Smooth muscle cell (in vitro differentiated cells): ENCODE data around the gene KCNMB2. TPM values are rescaled to one million over a fixed set of nuclear protein-coding genes. Genes with fewer than 3 reads are reported as not detected.

Experiments used
- DNase-seq: peaks from one replicate; lab custom pipeline; 2025; ENCODE audit not compliant: unreplicated experiment; lab: John Stamatoyannopoulos, UW
- H2AFZ ChIP-seq: fragments of 200-600 bp; sonication (generic); 2 replicates; pipeline ENCODE4 v1.6.0; 2016; ENCODE audit warnings: antibody characterized with exemption, low read depth, mild to moderate bottlenecking
- H3F3A ChIP-seq: fragments of 200-600 bp; sonication (generic); 2 replicates; pipeline ENCODE4 v1.6.0; 2017; ENCODE audit warnings: antibody characterized with exemption, low read depth
- H3K27ac ChIP-seq: fragments of 200-600 bp; sonication (generic); 2 replicates; pipeline ENCODE4 v1.5.1; 2016; ENCODE audit warnings: low read depth, mild to moderate bottlenecking
- H3K27me3 ChIP-seq: fragments of 200-600 bp; sonication (generic); 2 replicates; pipeline ENCODE4 v1.6.1; 2016; ENCODE audit warnings: low read depth, mild to moderate bottlenecking
- H3K36me3 ChIP-seq: fragments of 200-600 bp; sonication (generic); 2 replicates; pipeline ENCODE4 v1.5.1; 2016; ENCODE audit warnings: low read depth
- H3K4me1 ChIP-seq: fragments of 200-600 bp; sonication (generic); 2 replicates; pipeline ENCODE4 v1.5.1; 2016; ENCODE audit warnings: low read depth
- H3K4me2 ChIP-seq: fragments of 200-600 bp; sonication (generic); 2 replicates; pipeline ENCODE4 v1.6.0; 2016; ENCODE audit warnings: mild to moderate bottlenecking
- H3K4me3 ChIP-seq: fragments of 200-600 bp; sonication (generic); 2 replicates; pipeline ENCODE4 v1.5.1; 2016; ENCODE audit warnings: mild to moderate bottlenecking
- H3K79me2 ChIP-seq: fragments of 200-600 bp; sonication (generic); 2 replicates; pipeline ENCODE4 v1.6.0; 2016; ENCODE audit warnings: low read depth, mild to moderate bottlenecking
- H3K9ac ChIP-seq: fragments of 200-600 bp; sonication (generic); 2 replicates; pipeline ENCODE4 v1.6.0; 2016; ENCODE audit warnings: low read depth
- H3K9me3 ChIP-seq: fragments of 200-600 bp; sonication (generic); replicated peaks from 2 replicates; pipeline ENCODE4 v1.5.1; 2016; ENCODE audit warnings: low read depth
- H4K20me1 ChIP-seq: fragments of 200-600 bp; sonication (generic); 2 replicates; pipeline ENCODE4 v1.6.0; 2016; ENCODE audit warnings: low read depth
- CTCF ChIP-seq: fragments of 200-600 bp; sonication (generic); IDR thresholded peaks from 2 replicates; pipeline ENCODE4 v1.5.1; 2017; ENCODE audit warnings: borderline replicate concordance, mild to moderate bottlenecking, antibody characterized with exemption; ENCODE audit not compliant: insufficient read depth, poor library complexity, severe bottlenecking
- WGBS: methylation state at CpG from one replicate; pipeline ENCODE4 v1.1.7; 2016; ENCODE audit warnings: low lambda C conversion rate; 5-methylcytosine and 5-hydroxymethylcytosine counted together
- polyA plus RNA-seq: library from polyadenylated mRNA; unstranded; fragments of >200 nt; fragmentation: Nextera tagmentation; extraction: Ambion mirVana; gene quantifications from 2 replicates; pipeline ENCODE4 v1.2.1, GENCODE V29; 2016
- total RNA-seq: library from RNA; depleted of rRNA; stranded (reverse); fragments of >200 nt; gene quantifications from 2 replicates; pipeline ENCODE4 v1.2.3, GENCODE V29; 2014

The KCNMB2 gene
- total and polyA plus RNA-seq, 2 experiments from 2014 or later = 0.09 TPM; not detected in 1

GRCh38 chr3:178880274-178880673 is 344.0 kb downstream of the KCNMB2 start:
- no peak for DNase-seq
- H3F3A ChIP-seq = no peaks in the 10 kb centered on the region
- TF ChIP-seq CTCF = no peak
- no peak overlapping the region for H3K4me2 ChIP-seq
- no peaks in the 10 kb centered on the region for H3K36me3 ChIP-seq
- H3K9me3 ChIP-seq = no peaks in the 10 kb centered on the region
- no peaks in the 10 kb centered on the region for H3K79me2 ChIP-seq
- no peak overlapping the region for H2AFZ ChIP-seq
- no peak overlapping the region for H3K9ac ChIP-seq
- WGBS = 81% methylated on average over 1 of the region's 1 CpG
- H3K4me1 ChIP-seq = no peaks in the 10 kb centered on the region
- no peaks in the 10 kb centered on the region for H4K20me1 ChIP-seq
- no peak overlapping the region for H3K27ac ChIP-seq
- no peaks in the 10 kb centered on the region for H3K27me3 ChIP-seq
- H3K4me3 ChIP-seq = no peak overlapping the region
